HCT116 (cell line): Measurements from ENCODE around the gene VTI1B. TPM values are rescaled to one million over a fixed set of nuclear protein-coding genes. Genes with fewer than 3 reads are reported as not detected.

Experiments used
- ATAC-seq: fragments of 200-7000 bp; cut with Tn5 transposase; 2 replicates; pipeline ENCODE4 v1.9.1; 2020; ENCODE audit warnings: mild to moderate bottlenecking, moderate library complexity
- BruUV-seq: library from RNA; stranded (reverse); fragments of 400-500 nt; replicated peaks from 2 replicates; lab custom pipeline; 2021; lab: Mats Ljungman, UMichigan
- CTCF ChIA-PET: fragments of 300-600 bp; sonication (Branson Sonifier 250); formaldehyde crosslinking; loops from one replicate; lab custom pipeline; 2021; ENCODE audit warnings: antibody characterized with exemption; lab: Charles Lee
- POLR2A ChIA-PET: fragments of 300-600, 350-600 bp; sonication (Branson Sonifier 250); formaldehyde crosslinking; loops from one replicate; lab custom pipeline; 2021; ENCODE audit warnings: antibody characterized with exemption; lab: Charles Lee
- RAD21 ChIA-PET, 2 experiments: fragments of 300-600 bp; sonication (Branson Sonifier 250); formaldehyde crosslinking; loops; one replicate each; lab custom pipeline; 2023; ENCODE audit warnings: low total read pairs in 2 of 2; ENCODE audit not compliant: uncharacterized antibody in 2 of 2, unreplicated experiment in 2 of 2, low non-redundant PET in 1 of 2; lab: Charles Lee
- DNase-seq: peaks from one replicate; pipeline ENCODE4 v3.0.0-alpha.2; 2010; ENCODE audit warnings: low read depth, low spot score
- H2AFZ ChIP-seq: fragments of 200-600 bp; shearing (Covaris generic), sonication (generic); 2 replicates; pipeline ENCODE4 v1.6.1; 2017; ENCODE audit warnings: low read depth, mixed run types, mixed read lengths, antibody characterized with exemption, low read length; ENCODE audit not compliant: poor library complexity, severe bottlenecking
- H3K27ac ChIP-seq: 2 replicates; pipeline ENCODE4 v1.5.1; 2012; ENCODE audit warnings: low read depth, low read length
- H3K27me3 ChIP-seq: fragments of 200-600 bp; sonication (generic); 2 replicates; pipeline ENCODE4 v1.6.1; 2016; ENCODE audit warnings: mixed run types, low read length, mixed read lengths; ENCODE audit not compliant: insufficient read depth
- H3K36me3 ChIP-seq, 2 experiments: fragments of 200-500 bp in 1 of 2; fragments of 200-600 bp in 1 of 2; sonication (Bioruptor generic) in 1 of 2; sonication (generic) in 1 of 2; 2 replicates each; pipeline versions ENCODE4 v1.5.1 to v1.6.1; 2014 to 2016; ENCODE audit warnings: low read length in 2 of 2, inconsistent platforms in 1 of 2, mixed read lengths in 1 of 2, mixed run types in 1 of 2; ENCODE audit not compliant: insufficient read depth in 2 of 2, control insufficient read depth in 1 of 2
- H3K4me1 ChIP-seq, 2 experiments: fragments of 200-600 bp in 1 of 2; sonication (generic) in 1 of 2; 2 replicates each; pipeline versions ENCODE4 v1.5.1 to v1.6.1; 2012 to 2017; ENCODE audit warnings: low read length in 2 of 2, inconsistent platforms in 1 of 2, mild to moderate bottlenecking in 1 of 2, mixed read lengths in 1 of 2, mixed run types in 1 of 2, moderate library complexity in 1 of 2; ENCODE audit not compliant: insufficient read depth in 2 of 2, control insufficient read depth in 1 of 2
- H3K4me2 ChIP-seq: fragments of 200-600 bp; sonication (generic); 2 replicates; pipeline ENCODE4 v1.6.1; 2017; ENCODE audit warnings: mixed run types, low read length, mixed read lengths
- H3K4me3 ChIP-seq, 2 experiments: fragments of 200-600 bp in 1 of 2; sonication (generic) in 1 of 2; replicated peaks in 1 of 2; 2 replicates each; pipeline ENCODE4 v1.5.1; 2011 to 2016; ENCODE audit warnings: low read length in 2 of 2, control low read depth in 1 of 2, low read depth in 1 of 2, mild to moderate bottlenecking in 1 of 2, mixed read lengths in 1 of 2, mixed run types in 1 of 2
- H3K79me2 ChIP-seq: fragments of 200-600 bp; sonication (generic); 2 replicates; pipeline ENCODE4 v1.6.1; 2017; ENCODE audit warnings: mild to moderate bottlenecking, mixed run types, low read length, moderate library complexity, mixed read lengths; ENCODE audit not compliant: insufficient read depth
- H3K9ac ChIP-seq: fragments of 200-600 bp; sonication (generic); 2 replicates; pipeline ENCODE4 v1.6.1; 2016; ENCODE audit warnings: low read length, mixed read lengths
- H3K9me2 ChIP-seq: fragments of 200-600 bp; sonication (generic), shearing (Covaris generic); 2 replicates; pipeline ENCODE4 v1.6.1; 2017; ENCODE audit warnings: mixed run types, mild to moderate bottlenecking, moderate library complexity; ENCODE audit not compliant: insufficient read depth
- H3K9me3 ChIP-seq, 2 experiments: fragments of 200-500 bp in 1 of 2; fragments of 200-600 bp in 1 of 2; sonication (Bioruptor generic) in 1 of 2; sonication (generic) in 1 of 2; 2 replicates each; pipeline ENCODE4 v1.6.1; 2014 to 2017; ENCODE audit warnings: low read length in 2 of 2, mixed read lengths in 2 of 2, inconsistent platforms in 1 of 2, low read depth in 1 of 2, mild to moderate bottlenecking in 1 of 2, mixed run types in 1 of 2, moderate library complexity in 1 of 2; ENCODE audit not compliant: control insufficient read depth in 1 of 2, insufficient read depth in 1 of 2
- H4K20me1 ChIP-seq: fragments of 200-600 bp; sonication (generic), shearing (Covaris generic); 2 replicates; pipeline ENCODE4 v1.6.1; 2017; ENCODE audit warnings: mixed run types, mild to moderate bottlenecking, moderate library complexity; ENCODE audit not compliant: insufficient read depth
- ATF3 ChIP-seq: IDR thresholded peaks from 2 replicates; pipeline ENCODE4 v1.6.1; 2012
- CEBPB ChIP-seq: IDR thresholded peaks from 2 replicates; pipeline ENCODE4 v1.6.1; 2012; ENCODE audit warnings: low read depth
- CTCF ChIP-seq, 3 experiments: fragments of 200-600 bp in 1 of 3; sonication (generic) in 1 of 3; IDR thresholded peaks in 2 of 3; conservative IDR thresholded peaks in 1 of 3; 2 replicates each; pipeline ENCODE4 v1.5.1; 2012 to 2017; ENCODE audit warnings: low read depth in 2 of 3, low read length in 2 of 3, antibody characterized with exemption in 1 of 3, borderline replicate concordance in 1 of 3, control low read depth in 1 of 3, mild to moderate bottlenecking in 1 of 3, mixed read lengths in 1 of 3, mixed run types in 1 of 3, moderate library complexity in 1 of 3; ENCODE audit not compliant: insufficient read depth in 1 of 3
- EGR1 ChIP-seq: IDR thresholded peaks from 2 replicates; pipeline ENCODE4 v1.6.1; 2012; ENCODE audit warnings: low read depth
- ELF1 ChIP-seq: IDR thresholded peaks from 2 replicates; pipeline ENCODE4 v1.6.1; 2012; ENCODE audit warnings: low read depth, borderline replicate concordance
- EZH2 ChIP-seq: fragments of 200-600 bp; sonication (generic); IDR thresholded peaks from 2 replicates; pipeline ENCODE4 v1.6.1; 2017; ENCODE audit warnings: antibody characterized with exemption, mixed run types
- FOSL1 ChIP-seq: IDR thresholded peaks from 2 replicates; pipeline ENCODE4 v1.6.1; 2012; ENCODE audit warnings: low read depth
- JUND ChIP-seq: IDR thresholded peaks from 2 replicates; pipeline ENCODE4 v1.6.1; 2012
- POLR2A ChIP-seq: IDR thresholded peaks from 2 replicates; pipeline ENCODE4 v1.7.0; 2011; ENCODE audit warnings: borderline replicate concordance; ENCODE audit not compliant: insufficient read depth, insufficient read length; ENCODE audit errors: extremely low read depth
- POLR2AphosphoS5 ChIP-seq: IDR thresholded peaks from 2 replicates; pipeline ENCODE4 v1.6.1; 2011; ENCODE audit warnings: mild to moderate bottlenecking, low read depth, low read length, moderate library complexity
- SIN3A ChIP-seq: IDR thresholded peaks from 2 replicates; pipeline ENCODE4 v1.6.1; 2012; ENCODE audit warnings: low read depth
- SP1 ChIP-seq: IDR thresholded peaks from 2 replicates; pipeline ENCODE4 v1.6.1; 2012; ENCODE audit warnings: low read depth
- SRF ChIP-seq: IDR thresholded peaks from 2 replicates; pipeline ENCODE4 v1.6.1; 2012; ENCODE audit warnings: low read depth
- TCF7L2 ChIP-seq: IDR thresholded peaks from 2 replicates; pipeline ENCODE4 v1.7.0; 2011; ENCODE audit warnings: borderline replicate concordance, inconsistent platforms; ENCODE audit not compliant: insufficient read depth, insufficient read length; ENCODE audit errors: extremely low read depth
- ZFX ChIP-seq: fragments of 450-650 bp; IDR thresholded peaks from 2 replicates; pipeline ENCODE4 v1.6.1; 2017
- ZNF274 ChIP-seq: fragments of 200-500 bp; sonication (Bioruptor generic); IDR thresholded peaks from 2 replicates; pipeline ENCODE4 v1.6.1; 2014; ENCODE audit warnings: mild to moderate bottlenecking, low read depth, low read length, inconsistent platforms
- intact Hi-C: fragments of 100-400 bp; cut with micrococcal nuclease; formaldehyde crosslinking; loops from 2 replicates; pipeline ENCODE4 v1.10.0; 2022
- total RNA-seq: library from RNA; stranded (reverse); gene quantifications from one replicate; pipeline ENCODE4 v1.2.1, GENCODE V29; 2021; ENCODE audit not compliant: unreplicated experiment
- TF ChIP-seq, protein P1 (sequence below): IDR thresholded peaks from 2 replicates; pipeline ENCODE4 v1.6.1; 2012

The VTI1B gene
- total RNA-seq, 1 experiment from 2014 or later, result 86.3 TPM

- TF ChIP-seq TCF7L2 (no peak), FOSL1 (no peak), SRF (no peak), EZH2 (no peak), SP1 (no peak), EGR1 (no peak), ZNF274 (no peak), SIN3A (no peak), POLR2A (no peak), CEBPB (no peak), POLR2AphosphoS5 (no peak)
- no peaks in the 10 kb centered on the region for H3K79me2 ChIP-seq
- ChIA-PET CTCF (no interaction called here), POLR2A (no interaction called here), RAD21 (no interaction called here)
- ATAC-seq (no peak), DNase-seq (no peak)
- H3K27ac ChIP-seq, result no peak overlapping the region
- H3K9me3 ChIP-seq, result no peaks in the 10 kb centered on the region
- no peaks in the 10 kb centered on the region for H3K9me2 ChIP-seq
- H2AFZ ChIP-seq, result no peak overlapping the region
- H3K9ac ChIP-seq, result no peak overlapping the region
- H3K4me2 ChIP-seq, result no peak overlapping the region
- intact Hi-C loops, result no loop called here
- no TSS peak for BruUV-seq
- H3K4me1 ChIP-seq, result no peaks in the 10 kb centered on the region
- H3K36me3 ChIP-seq, result no peaks in the 10 kb centered on the region
- H3K4me3 ChIP-seq, result no peak overlapping the region
- H3K27me3 ChIP-seq, result no peaks in the 10 kb centered on the region
- no peaks in the 10 kb centered on the region for H4K20me1 ChIP-seq
Observed at GRCh38 chr14:67633451-67634147, 40.8 kb downstream of the VTI1B start.

GRCh38 chr14:67630938-67631337, 43.5 kb downstream of the VTI1B start:
- no peaks in the 10 kb centered on the region for H3K36me3 ChIP-seq
- BruUV-seq, result no TSS peak
- no peak for DNase-seq
- intact Hi-C loops, result no loop called here
- H3K27ac ChIP-seq, result no peak overlapping the region
- POLR2A ChIA-PET, result no interaction called here
- CTCF ChIA-PET, result no interaction called here
- RAD21 ChIA-PET, result no interaction called here
- H3K79me2 ChIP-seq, result no peaks in the 10 kb centered on the region
- H3K27me3 ChIP-seq, result no peaks in the 10 kb centered on the region
- no peaks in the 10 kb centered on the region for H3K9me3 ChIP-seq
- no peak overlapping the region for H3K4me2 ChIP-seq
- no peaks in the 10 kb centered on the region for H3K4me1 ChIP-seq
- no peak overlapping the region for H2AFZ ChIP-seq
- H3K9me2 ChIP-seq, result no peaks in the 10 kb centered on the region
- no peak for ATAC-seq
- H3K9ac ChIP-seq, result no peak overlapping the region
- no peaks in the 10 kb centered on the region for H4K20me1 ChIP-seq
- H3K4me3 ChIP-seq, result no peak overlapping the region
- TF ChIP-seq POLR2AphosphoS5, result no peak
- no peak for TF ChIP-seq EGR1
- no peak for TF ChIP-seq SP1
- no peak for TF ChIP-seq CEBPB
- no peak for TF ChIP-seq EZH2
- TF ChIP-seq JUND, result no peak
- no peak for TF ChIP-seq ZFX
- no peak for TF ChIP-seq CTCF (IDR thresholded peaks at IDR 0.05 in 2 of 3, conservative IDR thresholded peaks at IDR 0.05 in 1 of 3; ENCODE audit: borderline replicate concordance in 1 of 3, insufficient read depth in 1 of 3, low read depth in 2 of 3, low read length in 2 of 3)
- no peak for TF ChIP-seq TCF7L2
- no peak for TF ChIP-seq SIN3A
- TF ChIP-seq ELF1, result no peak
- TF ChIP-seq, protein P1, sequence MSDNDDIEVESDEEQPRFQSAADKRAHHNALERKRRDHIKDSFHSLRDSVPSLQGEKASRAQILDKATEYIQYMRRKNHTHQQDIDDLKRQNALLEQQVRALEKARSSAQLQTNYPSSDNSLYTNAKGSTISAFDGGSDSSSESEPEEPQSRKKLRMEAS, result no peak
- no peak for TF ChIP-seq ZNF274
- no peak for TF ChIP-seq SRF
- no peak for TF ChIP-seq POLR2A
- no peak for TF ChIP-seq ATF3
